Measurements from ENCODE around the gene TSPEAR. TPM values are rescaled to one million over a fixed set of nuclear protein-coding genes. Genes with fewer than 3 reads are reported as not detected.

Gene TSPEAR
- total and polyA plus RNA-seq, 10 donors, result 0.02 to 0.22 (median 0.03) TPM; not detected in 7

DNA sequence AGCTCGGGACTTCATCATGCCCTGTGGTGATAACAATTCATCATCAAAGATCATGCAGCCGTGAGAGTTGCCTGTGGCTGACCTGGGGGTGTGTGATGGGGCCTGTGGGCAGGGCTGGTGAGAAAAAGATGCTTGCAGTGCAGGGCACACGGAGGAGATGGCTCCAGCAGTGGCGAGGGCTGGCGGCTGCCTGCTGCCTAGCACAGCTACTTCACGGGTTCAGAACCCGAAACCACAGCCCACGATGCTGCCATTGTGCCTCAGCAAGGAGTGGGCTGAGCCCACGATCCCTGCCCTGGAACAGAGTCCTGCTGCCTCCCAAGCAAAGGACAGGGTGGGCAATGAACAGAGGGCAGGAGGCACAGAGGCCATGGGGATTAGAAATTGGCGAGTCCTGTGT is 85.1 kb downstream of the TSPEAR start:
- peaks cover 0 to 31% (median 0%) of the 10 kb centered on the region in 7 donors for H3K27me3 ChIP-seq (replicated peaks in 1 of 7)
- intact Hi-C loops (cut with DNase I; ENCODE audit: low total_unique reads), result no loop called here
- peaks cover 0 to 17% (median 4%) of the 10 kb centered on the region in 6 donors for H3K4me1 ChIP-seq
- H3K9me3 ChIP-seq, result peaks cover 5 to 64% (median 48%) of the 10 kb centered on the region in 8 donors
- H3K27ac ChIP-seq, result no peak overlapping the region
- no peak overlapping the region for H3K4me3 ChIP-seq
- peak; percentile 73 for DNase-seq
- TF ChIP-seq, protein P1, sequence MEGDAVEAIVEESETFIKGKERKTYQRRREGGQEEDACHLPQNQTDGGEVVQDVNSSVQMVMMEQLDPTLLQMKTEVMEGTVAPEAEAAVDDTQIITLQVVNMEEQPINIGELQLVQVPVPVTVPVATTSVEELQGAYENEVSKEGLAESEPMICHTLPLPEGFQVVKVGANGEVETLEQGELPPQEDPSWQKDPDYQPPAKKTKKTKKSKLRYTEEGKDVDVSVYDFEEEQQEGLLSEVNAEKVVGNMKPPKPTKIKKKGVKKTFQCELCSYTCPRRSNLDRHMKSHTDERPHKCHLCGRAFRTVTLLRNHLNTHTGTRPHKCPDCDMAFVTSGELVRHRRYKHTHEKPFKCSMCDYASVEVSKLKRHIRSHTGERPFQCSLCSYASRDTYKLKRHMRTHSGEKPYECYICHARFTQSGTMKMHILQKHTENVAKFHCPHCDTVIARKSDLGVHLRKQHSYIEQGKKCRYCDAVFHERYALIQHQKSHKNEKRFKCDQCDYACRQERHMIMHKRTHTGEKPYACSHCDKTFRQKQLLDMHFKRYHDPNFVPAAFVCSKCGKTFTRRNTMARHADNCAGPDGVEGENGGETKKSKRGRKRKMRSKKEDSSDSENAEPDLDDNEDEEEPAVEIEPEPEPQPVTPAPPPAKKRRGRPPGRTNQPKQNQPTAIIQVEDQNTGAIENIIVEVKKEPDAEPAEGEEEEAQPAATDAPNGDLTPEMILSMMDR (IDR thresholded peaks at IDR 0.05 in 8 of 11, conservative IDR thresholded peaks at IDR 0.05 in 3 of 11), result no peak
- peak in 1 of 3 donors; percentile 21 for TF ChIP-seq POLR2AphosphoS5 (IDR thresholded peaks at IDR 0.05)
- H3K36me3 ChIP-seq, result no peaks in the 10 kb centered on the region
- 64 to 71% (median 67%) methylated on average over 7 to 10 of the region's 10 CpGs for WGBS, 5 donors

DNA sequence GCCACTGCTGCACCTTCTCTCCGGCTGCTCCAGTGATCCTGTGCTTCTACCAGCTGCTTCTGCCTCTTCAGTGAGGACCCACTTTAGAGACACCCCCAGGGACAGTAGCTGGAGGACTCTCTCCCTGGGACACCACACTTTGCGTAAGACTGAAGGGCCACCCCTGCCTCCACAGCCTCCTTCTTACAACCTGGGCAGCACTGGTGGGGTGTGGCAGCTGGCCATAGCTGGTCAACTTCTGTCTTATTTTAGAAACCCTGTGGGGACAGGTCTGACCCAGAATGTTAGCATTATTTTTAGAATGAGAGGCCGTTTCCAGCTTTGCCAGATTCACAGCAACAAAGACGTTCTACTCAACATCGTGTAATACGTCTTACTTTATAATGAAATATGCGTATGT is 85.6 kb downstream of the TSPEAR start:
- no peak for DNase-seq
- Histone ChIP-seq H3K9me3 (peaks cover 5 to 64% (median 44%) of the 10 kb centered on the region in 8 donors), H3K27me3 (replicated peaks in 1 of 7) (peaks cover 0 to 31% (median 0%) of the 10 kb centered on the region in 7 donors), H3K4me3 (no peak overlapping the region), H3K4me1 (peaks cover 0 to 17% (median 4%) of the 10 kb centered on the region in 6 donors), H3K27ac (no peak overlapping the region), H3K36me3 (no peaks in the 10 kb centered on the region)
- 87 to 93% (median 88%) methylated on average over 6 to 7 of the region's 7 CpGs for WGBS, 5 donors
- intact Hi-C loops (cut with DNase I; ENCODE audit: low total_unique reads), result no loop called here
- no peak for TF ChIP-seq POLR2A (IDR thresholded peaks at IDR 0.05)
- TF ChIP-seq, protein P1 (IDR thresholded peaks at IDR 0.05 in 8 of 11, conservative IDR thresholded peaks at IDR 0.05 in 3 of 11), result no peak
- no peak for TF ChIP-seq POLR2AphosphoS5 (IDR thresholded peaks at IDR 0.05)

DNA sequence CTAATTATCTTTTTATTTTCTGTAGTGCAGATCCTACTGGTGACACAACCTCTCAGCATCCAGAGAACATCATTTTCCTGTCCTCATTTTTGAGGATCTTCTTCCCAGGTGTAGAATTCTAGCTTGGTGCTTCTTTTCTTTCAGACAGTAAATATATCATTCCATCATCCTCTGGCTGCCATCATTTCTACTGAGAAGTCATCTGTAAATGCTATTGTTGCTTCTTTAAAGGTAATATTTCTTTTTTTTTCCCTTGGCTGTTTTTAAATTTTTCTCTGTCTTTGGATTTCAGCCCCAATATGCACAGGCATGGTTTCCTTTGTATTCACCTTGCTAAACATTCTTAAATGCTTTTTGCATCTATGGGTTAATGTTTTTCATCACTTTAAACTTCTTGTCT is 87.8 kb downstream of the TSPEAR start:
- intact Hi-C loops (cut with DNase I; ENCODE audit: low total_unique reads), result no loop called here
- TF ChIP-seq, protein P1 (IDR thresholded peaks at IDR 0.05 in 8 of 11, conservative IDR thresholded peaks at IDR 0.05 in 3 of 11), result no peak
- TF ChIP-seq POLR2AphosphoS5 (IDR thresholded peaks at IDR 0.05), result no peak
- no peak for TF ChIP-seq POLR2A (IDR thresholded peaks at IDR 0.05)
- peaks cover 5 to 63% (median 48%) of the 10 kb centered on the region in 8 donors for H3K9me3 ChIP-seq
- H3K4me3 ChIP-seq, result no peak overlapping the region
- no peak overlapping the region for H3K27ac ChIP-seq
- H3K36me3 ChIP-seq, result no peaks in the 10 kb centered on the region
- H3K27me3 ChIP-seq (replicated peaks in 1 of 7), result peaks cover 0 to 25% (median 0%) of the 10 kb centered on the region in 7 donors
- H3K4me1 ChIP-seq, result peaks cover 0 to 26% (median 7%) of the 10 kb centered on the region in 6 donors
- DNase-seq, result no peak

DNA sequence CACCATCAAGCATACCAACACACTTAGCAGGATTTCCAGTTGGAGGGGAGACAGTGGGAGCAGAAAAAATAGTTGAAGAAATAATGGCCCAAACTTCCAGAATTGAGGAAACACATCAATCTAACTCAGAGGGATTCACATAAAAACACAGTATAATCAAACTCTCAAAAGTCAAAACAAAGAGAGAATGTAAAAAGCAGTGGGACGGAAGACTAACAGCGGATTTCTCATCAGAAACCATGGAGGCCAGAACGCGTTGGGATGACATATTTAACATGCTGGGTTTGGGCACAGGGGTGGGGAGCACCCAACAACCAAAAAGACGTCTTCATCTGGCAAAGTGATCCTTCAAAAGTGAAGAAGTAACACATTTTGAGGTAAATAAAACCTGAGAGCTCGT is 91.5 kb downstream of the TSPEAR start:
- Histone ChIP-seq H3K4me3 (no peak overlapping the region), H3K27ac (peak overlapping the region in 6 of 8 donors; percentile 48 to 84 (median 72)), H3K27me3 (replicated peaks in 1 of 7) (peaks cover 0 to 15% (median 0%) of the 10 kb centered on the region in 7 donors), H3K9me3 (peaks cover 5 to 54% (median 44%) of the 10 kb centered on the region in 8 donors), H3K36me3 (no peaks in the 10 kb centered on the region), H3K4me1 (peaks cover 0 to 18% (median 5%) of the 10 kb centered on the region in 6 donors)
- no peak for TF ChIP-seq POLR2AphosphoS5 (IDR thresholded peaks at IDR 0.05)
- TF ChIP-seq POLR2A (IDR thresholded peaks at IDR 0.05), result no peak
- TF ChIP-seq, protein P1 (IDR thresholded peaks at IDR 0.05 in 8 of 11, conservative IDR thresholded peaks at IDR 0.05 in 3 of 11), result no peak
- intact Hi-C loops (cut with DNase I; ENCODE audit: low total_unique reads), result no loop called here
- no peak for DNase-seq
- WGBS, 5 donors, result 87 to 94% (median 91%) methylated on average over 6 of the region's 6 CpGs

Measured in spleen (tissue), 11 donors.